Brain microvascular endothelial cell (primary cell): ENCODE data around the gene GRID1.

Source experiments
- DNase-seq: peaks from one replicate; pipeline ENCODE4 v3.0.0-alpha.2; 2020
- H3K27ac ChIP-seq: fragments of 250-450 bp; sonication (Bioruptor Pico); 2 replicates; pipeline ENCODE4 v1.5.1; 2020; ENCODE audit warnings: mild to moderate bottlenecking, moderate library complexity
- H3K27me3 ChIP-seq: fragments of 250-450 bp; sonication (Bioruptor Pico); replicated peaks from 2 replicates; pipeline ENCODE4 v1.5.1; 2020; ENCODE audit warnings: mild to moderate bottlenecking
- H3K36me3 ChIP-seq: fragments of 250-450 bp; sonication (Bioruptor Pico); replicated peaks from 2 replicates; pipeline ENCODE4 v1.5.1; 2020; ENCODE audit warnings: mild to moderate bottlenecking
- H3K4me3 ChIP-seq: 2 replicates; pipeline ENCODE4 v1.5.1; 2011; ENCODE audit warnings: low read depth, mild to moderate bottlenecking, control low read depth, low read length, moderate library complexity
- in situ Hi-C: cut with HindIII; loops from 2 replicates; pipeline ENCODE4 v1.10.0; 2017; ENCODE audit warnings: low sequenced_read_pairs, low pct_ligation_motif_present
- TF ChIP-seq, protein P1 (sequence below): IDR thresholded peaks from 2 replicates; pipeline ENCODE4 v1.5.1; 2011; ENCODE audit warnings: low read depth, mild to moderate bottlenecking, moderate library complexity, low read length, control low read depth, inconsistent platforms; ENCODE audit errors: missing control alignments

GRID1 gene

DNA sequence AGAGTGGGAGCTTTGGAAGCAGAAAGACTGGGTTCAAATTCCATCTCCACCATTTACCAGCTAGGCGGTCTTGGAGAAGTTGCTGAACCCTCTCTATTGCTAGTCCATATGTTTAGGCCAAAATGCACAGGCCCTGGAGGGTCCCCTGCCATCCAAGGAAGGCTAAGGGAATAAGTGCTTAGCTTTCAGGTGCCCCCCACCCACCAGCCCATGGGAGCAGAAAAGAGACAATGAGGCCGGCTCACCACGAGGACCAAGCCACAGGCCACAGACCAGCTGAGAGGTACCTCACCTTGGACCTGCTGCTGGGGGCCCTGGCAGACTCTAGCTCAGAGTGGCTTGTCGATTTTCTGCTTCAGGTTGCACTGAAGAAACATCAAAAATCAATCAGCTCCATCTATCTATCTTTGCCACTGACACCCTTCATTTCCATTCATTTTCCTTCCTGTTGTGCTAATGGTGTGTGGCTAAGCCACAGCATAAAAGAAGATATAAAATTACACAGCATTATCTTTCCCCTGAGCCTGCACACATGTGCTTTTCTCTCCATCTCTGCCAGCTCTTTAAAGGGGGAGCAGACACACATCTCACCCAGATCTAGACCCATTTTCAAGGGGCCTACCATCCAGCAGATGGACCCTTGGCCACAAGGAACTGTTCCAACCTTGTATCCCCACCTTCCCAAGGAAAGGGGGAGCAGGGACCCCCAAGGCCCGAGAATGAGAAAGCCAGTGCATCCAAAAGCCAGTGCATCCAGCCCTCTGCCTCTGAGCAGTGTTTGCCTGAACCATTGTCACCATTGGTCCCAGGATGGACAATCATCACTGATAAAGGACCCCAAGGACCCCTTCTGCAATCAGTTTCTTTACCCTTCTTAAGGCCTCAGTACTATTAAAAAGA is 65.4 kb downstream of the GRID1 start:
- in situ Hi-C loops, result no loop called here
- Histone ChIP-seq H3K4me3 (no peak overlapping the region), H3K27ac (no peak overlapping the region), H3K36me3 (no peaks in the 10 kb centered on the region), H3K27me3 (no peaks in the 10 kb centered on the region)
- TF ChIP-seq, protein P1, sequence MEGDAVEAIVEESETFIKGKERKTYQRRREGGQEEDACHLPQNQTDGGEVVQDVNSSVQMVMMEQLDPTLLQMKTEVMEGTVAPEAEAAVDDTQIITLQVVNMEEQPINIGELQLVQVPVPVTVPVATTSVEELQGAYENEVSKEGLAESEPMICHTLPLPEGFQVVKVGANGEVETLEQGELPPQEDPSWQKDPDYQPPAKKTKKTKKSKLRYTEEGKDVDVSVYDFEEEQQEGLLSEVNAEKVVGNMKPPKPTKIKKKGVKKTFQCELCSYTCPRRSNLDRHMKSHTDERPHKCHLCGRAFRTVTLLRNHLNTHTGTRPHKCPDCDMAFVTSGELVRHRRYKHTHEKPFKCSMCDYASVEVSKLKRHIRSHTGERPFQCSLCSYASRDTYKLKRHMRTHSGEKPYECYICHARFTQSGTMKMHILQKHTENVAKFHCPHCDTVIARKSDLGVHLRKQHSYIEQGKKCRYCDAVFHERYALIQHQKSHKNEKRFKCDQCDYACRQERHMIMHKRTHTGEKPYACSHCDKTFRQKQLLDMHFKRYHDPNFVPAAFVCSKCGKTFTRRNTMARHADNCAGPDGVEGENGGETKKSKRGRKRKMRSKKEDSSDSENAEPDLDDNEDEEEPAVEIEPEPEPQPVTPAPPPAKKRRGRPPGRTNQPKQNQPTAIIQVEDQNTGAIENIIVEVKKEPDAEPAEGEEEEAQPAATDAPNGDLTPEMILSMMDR, result no peak
- DNase-seq, result no peak

DNA sequence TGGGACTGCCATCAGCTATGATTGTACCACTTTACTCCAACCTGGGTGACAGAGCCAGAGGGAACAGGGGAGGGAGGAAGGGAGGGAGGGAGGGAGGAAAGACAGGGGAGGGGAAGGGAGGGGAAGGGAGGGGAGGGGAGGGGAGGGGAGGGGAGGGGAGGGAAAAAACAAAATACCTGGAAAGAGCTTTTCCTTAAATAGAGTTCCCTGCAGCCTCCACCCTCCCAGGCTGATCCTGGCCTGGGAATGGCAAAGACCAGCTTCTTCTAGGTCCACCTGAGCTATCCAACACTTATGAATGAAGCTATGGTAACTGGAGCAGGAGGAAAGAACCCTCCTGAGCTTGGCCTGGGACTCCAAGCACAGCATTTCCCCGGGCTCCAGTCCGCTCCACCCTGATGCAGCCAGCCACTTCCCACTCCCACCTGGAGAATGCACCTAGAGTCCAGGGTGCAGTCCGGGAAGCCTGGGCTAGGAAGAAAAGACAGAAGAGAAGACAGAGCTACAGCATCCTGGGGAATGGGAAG is 66.1 kb downstream of the GRID1 start:
- Histone ChIP-seq H3K27ac (no peak overlapping the region), H3K4me3 (no peak overlapping the region), H3K36me3 (no peaks in the 10 kb centered on the region), H3K27me3 (no peaks in the 10 kb centered on the region)
- in situ Hi-C loops, result no loop called here
- DNase-seq, result no peak
- TF ChIP-seq, protein P1, result no peak

DNA sequence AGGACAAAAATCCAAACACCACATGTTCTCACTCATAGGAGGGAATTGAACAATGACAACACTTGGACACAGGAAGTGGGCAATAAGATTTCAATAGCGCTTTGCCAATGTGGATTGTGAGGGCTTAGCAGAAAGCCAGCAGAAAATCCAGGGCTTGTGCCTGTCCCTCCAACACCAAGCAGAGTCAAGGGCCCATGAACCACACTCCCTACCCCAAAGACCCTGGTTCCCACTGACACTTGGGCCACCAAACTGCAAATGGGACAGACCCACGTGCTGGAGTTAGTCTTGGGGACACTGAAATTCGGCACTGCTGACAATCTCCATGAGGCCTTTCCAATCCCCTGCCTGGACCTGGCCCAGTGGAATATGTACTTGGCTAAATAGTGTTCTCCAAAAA is 67.0 kb downstream of the GRID1 start:
- in situ Hi-C loops, result no loop called here
- no peak overlapping the region for H3K27ac ChIP-seq
- no peak for DNase-seq
- H3K36me3 ChIP-seq, result no peaks in the 10 kb centered on the region
- H3K4me3 ChIP-seq, result no peak overlapping the region
- TF ChIP-seq, protein P1, result no peak
- H3K27me3 ChIP-seq, result no peaks in the 10 kb centered on the region

DNA sequence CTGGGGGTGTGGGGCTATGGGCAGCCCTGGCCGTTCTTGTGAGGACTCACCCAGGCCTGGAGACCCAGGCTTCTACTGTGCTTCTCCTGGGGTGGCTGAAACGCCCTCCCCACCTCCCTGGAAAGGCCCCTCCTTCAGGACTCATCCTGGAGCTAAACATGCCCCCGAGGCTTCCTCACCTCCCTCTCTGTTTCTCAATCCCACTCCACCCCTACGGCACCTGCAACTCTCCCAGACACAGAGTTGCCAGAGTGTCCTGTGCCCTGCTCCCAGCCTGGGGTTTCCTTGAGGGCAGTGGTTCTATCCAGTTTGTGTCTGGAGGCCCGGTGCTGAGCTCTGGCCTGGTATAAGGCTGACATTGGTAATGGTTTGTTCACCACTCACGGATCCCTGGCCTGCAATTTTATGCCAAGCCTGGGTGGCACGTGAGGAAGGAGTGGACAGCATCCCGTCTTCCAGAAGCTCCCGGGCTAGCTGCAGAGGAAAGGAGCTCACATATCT is 68.0 kb downstream of the GRID1 start:
- Histone ChIP-seq H3K27ac (no peak overlapping the region), H3K4me3 (no peak overlapping the region), H3K36me3 (no peaks in the 10 kb centered on the region), H3K27me3 (no peaks in the 10 kb centered on the region)
- TF ChIP-seq, protein P1, result no peak
- in situ Hi-C loops, result no loop called here
- DNase-seq, result no peak

- Histone ChIP-seq H3K4me3 (no peak overlapping the region), H3K27me3 (no peaks in the 10 kb centered on the region), H3K27ac (no peak overlapping the region), H3K36me3 (no peaks in the 10 kb centered on the region)
- no peak for DNase-seq
- in situ Hi-C loops, result no loop called here
- TF ChIP-seq, protein P1, result no peak
These were observed 70.8 kb downstream of the GRID1 start for GRCh38 chr10:86295791-86296190.
